BE2C (cell line): ENCODE measurements around the gene LRPAP1.
"Not testable (repeated sequence)": the region's sequence is repeated elsewhere in the genome, so short reads cannot be mapped to it uniquely, and the experiment has no call there.

ENCODE experiments used
- DNase-seq: peaks from one replicate; pipeline ENCODE4 v3.0.0-alpha.2; 2020
- H3K27me3 ChIP-seq: fragments of 250-450 bp; sonication (Bioruptor Pico); 2 replicates; pipeline ENCODE4 v1.5.1; 2020; ENCODE audit warnings: mild to moderate bottlenecking
- H3K36me3 ChIP-seq: fragments of 250-450 bp; sonication (Bioruptor Pico); 2 replicates; pipeline ENCODE4 v1.5.1; 2020; ENCODE audit warnings: mild to moderate bottlenecking
- H3K4me1 ChIP-seq: fragments of 250-450 bp; sonication (Bioruptor Pico); 2 replicates; pipeline ENCODE4 v1.5.1; 2020
- H3K4me3 ChIP-seq: 2 replicates; pipeline ENCODE4 v1.5.1; 2011; ENCODE audit warnings: low read depth, low read length
- H3K9me3 ChIP-seq: fragments of 250-450 bp; sonication (Bioruptor Pico); 2 replicates; pipeline ENCODE4 v1.5.1; 2020
- CTCF ChIP-seq: IDR thresholded peaks from 2 replicates; pipeline ENCODE4 v1.5.1; 2012; ENCODE audit warnings: mild to moderate bottlenecking, low read depth, low read length

Gene LRPAP1

GRCh38 chr4:3462321-3462789 is 69.9 kb downstream of the LRPAP1 start:
- no peak for TF ChIP-seq CTCF
- Histone ChIP-seq H3K36me3 (no peaks in the 10 kb centered on the region), H3K9me3 (no peaks in the 10 kb centered on the region), H3K27me3 (no peaks in the 10 kb centered on the region), H3K4me3 (no peak overlapping the region), H3K4me1 (peaks cover 5% of the 10 kb centered on the region)
- no peak for DNase-seq

- Histone ChIP-seq H3K27me3 (no peaks in the 10 kb centered on the region), H3K36me3 (no peaks in the 10 kb centered on the region), H3K4me3 (no peak overlapping the region), H3K9me3 (no peaks in the 10 kb centered on the region), H3K4me1 (peaks cover 5% of the 10 kb centered on the region)
- peak; percentile 82 for DNase-seq
- no peak for TF ChIP-seq CTCF
Observed at GRCh38 chr4:3461515-3462291, 70.5 kb downstream of the LRPAP1 start.

GRCh38 chr4:3460926-3461325 is 71.3 kb downstream of the LRPAP1 start:
- no peaks in the 10 kb centered on the region for H3K27me3 ChIP-seq
- H3K9me3 ChIP-seq, result no peaks in the 10 kb centered on the region
- no peak overlapping the region for H3K4me3 ChIP-seq
- peaks cover 5% of the 10 kb centered on the region for H3K4me1 ChIP-seq
- H3K36me3 ChIP-seq, result no peaks in the 10 kb centered on the region
- TF ChIP-seq CTCF, result no peak
- no peak for DNase-seq

- H3K9me3 ChIP-seq, H3K36me3 ChIP-seq, DNase-seq, H3K4me1 ChIP-seq, H3K27me3 ChIP-seq, H3K4me3 ChIP-seq: not testable (repeated sequence)
Observed at GRCh38 chr4:3459156-3459555, 73.1 kb downstream of the LRPAP1 start.

GRCh38 chr4:3458371-3458770 is 73.9 kb downstream of the LRPAP1 start:
- Histone ChIP-seq H3K4me1 (peaks cover 5% of the 10 kb centered on the region), H3K4me3 (no peak overlapping the region), H3K9me3 (no peaks in the 10 kb centered on the region; the same call in 1 of the 2 replicates), H3K36me3 (no peaks in the 10 kb centered on the region), H3K27me3 (no peaks in the 10 kb centered on the region)
- no peak for DNase-seq
- no peak for TF ChIP-seq CTCF

- H3K4me1 ChIP-seq, DNase-seq, H3K9me3 ChIP-seq, H3K36me3 ChIP-seq, H3K4me3 ChIP-seq, H3K27me3 ChIP-seq: not testable (repeated sequence)
Observed at GRCh38 chr4:3455596-3455995, 76.6 kb downstream of the LRPAP1 start.
